K562 (cell line): Measurements from ENCODE around the gene NFILZ. TPM values are rescaled to one million over a fixed set of nuclear protein-coding genes. Genes with fewer than 3 reads are reported as not detected.

Experiments
- ADNP ChIP-seq: fragments of 200-800 bp; sonication (Bioruptor generic); IDR thresholded peaks from 2 replicates; pipeline ENCODE4 v1.6.1; 2016; ENCODE audit warnings: missing genetic modification characterization, missing compliant biosample characterization
- ATF1 ChIP-seq, 2 experiments: fragments of 450-650 bp in 1 of 2; IDR thresholded peaks; 2 replicates each; pipeline ENCODE4 v1.6.1; 2016; ENCODE audit warnings: missing compliant biosample characterization in 1 of 2, missing genetic modification characterization in 1 of 2
- BCOR ChIP-seq: fragments of 450-650 bp; IDR thresholded peaks from 2 replicates; pipeline ENCODE4 v1.6.1; 2016
- CBX1 ChIP-seq: sonication (generic); IDR thresholded peaks from 2 replicates; pipeline ENCODE4 v1.6.1; 2016; ENCODE audit warnings: antibody characterized with exemption, low read depth, mild to moderate bottlenecking
- CHD4 ChIP-seq: fragments of 200-600 bp; sonication (generic); IDR thresholded peaks from 3 replicates; pipeline ENCODE4 v1.6.1; 2012; ENCODE audit warnings: low read depth, mild to moderate bottlenecking, mixed read lengths, low read length, inconsistent platforms; ENCODE audit not compliant: insufficient read depth, insufficient replicate concordance, poor library complexity, severe bottlenecking
- ELF1 ChIP-seq: fragments of 200-800 bp; sonication (Bioruptor generic); IDR thresholded peaks from 2 replicates; pipeline ENCODE4 v1.6.1; 2016; ENCODE audit warnings: missing genetic modification characterization, missing compliant biosample characterization
- FOS ChIP-seq: IDR thresholded peaks from 3 replicates; pipeline ENCODE4 v1.6.1; 2011; ENCODE audit not compliant: insufficient read length; ENCODE audit errors: extremely low read depth
- HDAC2 ChIP-seq: fragments of 450-650 bp; IDR thresholded peaks from 2 replicates; pipeline ENCODE4 v1.6.1; 2016; ENCODE audit warnings: mild to moderate bottlenecking
- JUN ChIP-seq, 2 experiments: sonication (generic) in 1 of 2; formaldehyde crosslinking in 1 of 2; IDR thresholded peaks; 2 replicates each; pipeline versions ENCODE4 v1.6.1 to v1.8.0; 2012 to 2022; ENCODE audit warnings: borderline replicate concordance in 2 of 2, mild to moderate bottlenecking in 2 of 2, improper control_type of control experiment in 1 of 2, low read depth in 1 of 2, low read length in 1 of 2, missing genetic modification reagents in 1 of 2
- KDM1A ChIP-seq, 2 experiments: fragments of 450-650 bp; IDR thresholded peaks; 2 replicates each; pipeline ENCODE4 v1.6.1; 2016; ENCODE audit warnings: mild to moderate bottlenecking in 2 of 2
- PTBP1 ChIP-seq: fragments of 200-400 bp; formaldehyde crosslinking; IDR thresholded peaks from 2 replicates; pipeline ENCODE4 v1.6.1; 2017; ENCODE audit warnings: low read depth, low read length
- RBM25 ChIP-seq: fragments of 200-400 bp; formaldehyde crosslinking; IDR thresholded peaks from 2 replicates; pipeline ENCODE4 v1.6.1; 2018; ENCODE audit warnings: low read length, low read depth, moderate library complexity; ENCODE audit not compliant: severe bottlenecking
- RCOR1 ChIP-seq, 2 experiments: IDR thresholded peaks; 2 replicates each; pipeline ENCODE4 v1.6.1; 2012; ENCODE audit warnings: low read depth in 2 of 2, low read length in 2 of 2, borderline replicate concordance in 1 of 2, improper control_type of control experiment in 1 of 2
- SMARCA5 ChIP-seq: fragments of 450-650 bp; IDR thresholded peaks from 2 replicates; pipeline ENCODE4 v1.6.1; 2016
- SUPT5H ChIP-seq: fragments of 450-650 bp; IDR thresholded peaks from 2 replicates; pipeline ENCODE4 v1.6.1; 2016
- ZBTB1 ChIP-seq: sonication (generic); formaldehyde crosslinking; IDR thresholded peaks from 2 replicates; pipeline ENCODE4 v1.8.1; 2023; ENCODE audit warnings: missing genetic modification reagents, low read depth, mild to moderate bottlenecking, borderline replicate concordance
- ZNF212 ChIP-seq: fragments of 450-650 bp; formaldehyde crosslinking; IDR thresholded peaks from 2 replicates; pipeline ENCODE4 v1.4.0; 2020; ENCODE audit warnings: mild to moderate bottlenecking
- ZNF239 ChIP-seq: fragments of 250-450 bp; sonication (Bioruptor Pico); IDR thresholded peaks from 2 replicates; pipeline ENCODE4 v1.4.0; 2020; ENCODE audit warnings: mild to moderate bottlenecking
- polyA plus RNA-seq, 8 experiments: library from polyadenylated mRNA; depleted of rRNA in 4 of 8; stranded (reverse) in 5 of 8; unstranded in 3 of 8; fragments of >200 nt; fragmentation: Nextera tagmentation in 2 of 8; fragmentation: Illumina TruSeq in 1 of 8; extraction: Ambion mirVana in 2 of 8; extraction: Trizol in 1 of 8; gene quantifications; 2 replicates each; pipeline versions ENCODE4 v1.2.1 to v1.2.3, GENCODE V29; 2011 to 2014; ENCODE audit warnings: inconsistent platforms in 1 of 8, missing spikeins in 1 of 8
- total RNA-seq, 7 experiments: library from RNA; depleted of rRNA in 6 of 7; stranded (reverse); fragments of >200 nt in 6 of 7; fragmentation: Illumina TruSeq in 2 of 7; extraction: Trizol in 2 of 7; gene quantifications; 2 replicates each; pipeline versions ENCODE4 v1.2.1 to v1.2.3, GENCODE V29; 2011 to 2021; ENCODE audit warnings: low replicate concordance in 1 of 7
- TF ChIP-seq, protein P1 (sequence below): fragments of 250-450 bp; sonication (Bioruptor Pico); IDR thresholded peaks from 2 replicates; pipeline ENCODE4 v1.5.0; 2021
- TF ChIP-seq, protein P2 (sequence below): fragments of 250-450 bp; sonication (Bioruptor Pico); IDR thresholded peaks from 2 replicates; pipeline ENCODE4 v1.5.0; 2021; ENCODE audit warnings: mild to moderate bottlenecking, moderate library complexity

The NFILZ gene
- total and polyA plus RNA-seq, 9 of the 15 experiments (the other 6 are each of a cell fraction or from before 2014, with no cell fraction given): not detected

DNA sequence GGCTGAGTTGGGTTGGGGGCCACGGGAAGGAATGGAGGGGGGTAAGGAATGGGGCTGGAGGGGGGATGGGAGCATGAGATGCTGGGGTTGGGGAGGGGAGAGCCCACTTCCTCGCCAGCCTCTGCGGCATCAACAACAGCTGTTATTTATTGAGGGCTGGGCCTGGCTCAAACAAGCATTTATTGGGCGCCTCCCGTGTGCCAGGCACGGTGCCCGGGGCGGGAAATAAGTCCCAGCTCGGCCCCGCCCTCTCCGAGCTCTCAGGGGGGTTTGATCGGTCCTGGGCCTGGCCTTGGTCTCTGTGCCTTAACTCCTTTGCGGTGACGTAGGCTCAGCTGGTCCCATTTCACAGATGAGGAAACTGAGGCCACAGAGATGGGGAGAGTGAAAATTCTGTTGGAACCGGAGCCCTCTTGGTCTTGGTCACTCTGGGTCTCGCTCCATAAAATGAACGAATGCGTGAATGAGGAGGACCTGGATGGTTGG is 19.0 kb upstream of the NFILZ start (continued):
- TF ChIP-seq HDAC2 (peak; percentile 84), JUN (IDR thresholded peaks at IDR 0.05; ENCODE audit: borderline replicate concordance, low read depth, low read length) (no peak), JUN (CRISPR knock-in tag; IDR thresholded peaks at IDR 0.05; ENCODE audit: borderline replicate concordance) (no peak), SUPT5H (no peak), RBM25 (peak; percentile 91), RCOR1 (IDR thresholded peaks at IDR 0.05; ENCODE audit: borderline replicate concordance in 1 of 2, low read depth in 2 of 2, low read length in 2 of 2) (peak in 1 of 2 experiments; percentile 87; a peak in 2 of 4 replicates), ATF1 (CRISPR knock-in tag; IDR thresholded peaks at IDR 0.05) (no peak), ATF1 (tag; IDR thresholded peaks at IDR 0.05) (0 out of 2 replicates have a peak, but pooled peaks have one; percentile 31), ZNF239 (CRISPR knock-in tag) (no peak), PTBP1 (peak; percentile 58; the same call in 1 of the 2 replicates), ZNF212 (CRISPR knock-in tag) (no peak), SMARCA5 (peak; percentile 92; the same call in 1 of the 2 replicates), BCOR (peak; percentile 97), CBX1 (peak; percentile 71; the same call in 1 of the 2 replicates), FOS (no peak), ZBTB1 (CRISPR knock-in tag) (no peak), KDM1A (IDR thresholded peaks at IDR 0.05) (peak; percentile 77 to 90), CHD4 (peak; percentile 90), ELF1 (tag) (no peak), ADNP (tag) (peak; percentile 83)
- TF ChIP-seq, protein P1, sequence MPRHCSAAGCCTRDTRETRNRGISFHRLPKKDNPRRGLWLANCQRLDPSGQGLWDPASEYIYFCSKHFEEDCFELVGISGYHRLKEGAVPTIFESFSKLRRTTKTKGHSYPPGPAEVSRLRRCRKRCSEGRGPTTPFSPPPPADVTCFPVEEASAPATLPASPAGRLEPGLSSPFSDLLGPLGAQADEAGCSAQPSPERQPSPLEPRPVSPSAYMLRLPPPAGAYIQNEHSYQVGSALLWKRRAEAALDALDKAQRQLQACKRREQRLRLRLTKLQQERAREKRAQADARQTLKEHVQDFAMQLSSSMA (CRISPR knock-in tag): no peak
- TF ChIP-seq, protein P2, sequence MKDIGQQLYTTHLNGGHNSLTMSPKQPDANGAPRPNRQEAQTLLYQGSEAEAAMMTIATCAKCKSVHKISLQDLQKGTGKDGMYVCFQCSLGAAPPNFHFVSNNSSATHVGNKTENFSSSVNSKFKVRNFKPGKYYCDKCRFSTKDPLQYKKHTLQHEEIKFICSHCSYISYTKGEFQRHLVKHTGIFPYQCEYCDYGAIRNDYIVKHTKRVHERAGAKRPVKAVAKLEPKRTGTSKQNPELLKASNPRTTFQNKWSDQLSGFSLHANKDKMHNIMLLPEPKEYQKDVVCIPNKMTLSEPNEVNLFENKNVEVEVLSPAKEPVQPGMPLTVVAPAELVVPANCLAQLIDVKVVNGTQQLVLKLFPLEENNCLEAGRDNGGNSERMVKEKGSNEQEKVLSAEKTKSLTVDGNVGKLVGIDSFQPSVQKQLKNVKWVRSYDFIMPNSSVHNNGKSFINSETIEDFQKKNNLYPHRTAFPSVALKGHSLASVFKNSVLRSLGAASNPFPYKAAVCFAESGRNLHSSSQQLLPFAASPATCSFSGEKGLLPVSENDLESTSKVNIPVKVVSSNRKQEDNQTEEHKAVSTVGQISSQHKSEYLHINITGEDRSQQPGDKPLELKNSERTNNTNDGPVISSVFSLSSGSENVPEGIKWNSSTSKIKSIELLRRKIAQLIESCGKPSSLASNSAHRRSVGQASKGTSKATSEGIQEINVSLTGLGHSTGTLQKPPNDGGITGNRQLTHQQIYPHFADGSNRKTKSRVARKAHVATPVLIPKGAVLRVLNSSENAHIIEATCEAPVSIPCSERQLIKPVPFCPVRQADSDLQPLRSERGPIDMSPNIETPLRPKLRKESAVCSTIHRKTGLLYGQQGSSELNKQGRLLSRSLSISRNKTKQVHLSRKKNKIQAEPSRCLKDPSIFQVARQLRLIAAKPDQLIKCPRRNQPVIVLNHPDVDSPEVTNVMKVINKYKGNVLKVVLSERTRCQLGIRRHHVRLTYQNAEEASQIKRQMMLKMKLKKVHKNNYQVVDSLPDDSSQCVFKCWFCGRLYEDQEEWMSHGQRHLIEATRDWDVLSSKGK: no peak
